Spleen (tissue), 13 donors: ENCODE data around the gene LKAAEAR1. TPM values are rescaled to one million over a fixed set of nuclear protein-coding genes. Genes with fewer than 3 reads are reported as not detected.

ENCODE experiments used
- DNase-seq: peaks from one replicate; pipeline ENCODE4 v3.0.0-alpha.2; 2020
- H3K27ac ChIP-seq, 8 donors: fragments of 200-600 bp; sonication (generic) in 7 of 8; 1 replicate in 4 of 8; 2 replicates in 4 of 8; pipeline versions ENCODE4 v1.5.0 to v1.8.0; 2016 to 2021; ENCODE audit warnings: inconsistent platforms in 4 of 8, mild to moderate bottlenecking in 4 of 8, moderate library complexity in 1 of 8
- H3K27me3 ChIP-seq, 7 donors: fragments of 200-600 bp; sonication (generic) in 6 of 7; replicated peaks in 1 of 7; 1 replicate in 4 of 7; 2 replicates in 3 of 7; pipeline versions ENCODE4 v1.5.0 to v1.8.0; 2016 to 2021; ENCODE audit warnings: inconsistent platforms in 3 of 7, mild to moderate bottlenecking in 1 of 7
- H3K36me3 ChIP-seq, 6 donors: fragments of 200-600 bp; sonication (generic) in 5 of 6; 1 replicate in 4 of 6; 2 replicates in 2 of 6; pipeline versions ENCODE4 v1.5.0 to v1.8.0; 2016 to 2021; ENCODE audit warnings: inconsistent platforms in 2 of 6
- H3K4me1 ChIP-seq, 6 donors: fragments of 200-600 bp; sonication (generic) in 5 of 6; 1 replicate in 3 of 6; 2 replicates in 3 of 6; pipeline versions ENCODE4 v1.5.0 to v1.8.0; 2016 to 2021; ENCODE audit warnings: inconsistent platforms in 3 of 6
- H3K4me3 ChIP-seq, 8 donors: fragments of 200-600 bp; sonication (generic) in 7 of 8; 1 replicate in 4 of 8; 2 replicates in 4 of 8; pipeline versions ENCODE4 v1.5.0 to v1.8.0; 2016 to 2021; ENCODE audit warnings: inconsistent platforms in 4 of 8, mild to moderate bottlenecking in 4 of 8, moderate library complexity in 2 of 8
- H3K9me3 ChIP-seq, 8 donors: fragments of 200-600 bp; sonication (generic) in 7 of 8; 1 replicate in 4 of 8; 2 replicates in 4 of 8; pipeline versions ENCODE4 v1.5.0 to v1.8.0; 2016 to 2021; ENCODE audit warnings: inconsistent platforms in 4 of 8
- POLR2A ChIP-seq, 3 donors: fragments of 450-650 bp; IDR thresholded peaks; one replicate each; pipeline ENCODE4 v1.5.1; 2017; ENCODE audit warnings: antibody characterized with exemption in 3 of 3, mild to moderate bottlenecking in 1 of 3
- POLR2AphosphoS5 ChIP-seq, 3 donors: sonication (generic); formaldehyde crosslinking; IDR thresholded peaks; one replicate each; pipeline ENCODE4 v1.5.1; 2017; ENCODE audit warnings: antibody characterized with exemption in 3 of 3
- WGBS, 5 donors: extraction: QIAGEN DNeasy Blood & Tissue Kit in 3 of 5; methylation state at CpG; one replicate each; pipeline versions ENCODE4 v1.1.5 to v1.1.7; 2013 to 2018; 5-methylcytosine and 5-hydroxymethylcytosine counted together
- intact Hi-C: fragments of 100-400 bp; cut with DNase I; formaldehyde crosslinking; loops from one replicate; pipeline ENCODE4 v1.15.0; 2023; ENCODE audit warnings: low total_unique reads
- long read RNA-seq, 2 donors: transcript quantifications; one replicate each; lab custom pipeline, GENCODE V29; 2026
- polyA plus RNA-seq, 3 donors: library from polyadenylated mRNA; stranded (reverse); fragments of 200-250 nt; gene quantifications; one replicate each; pipeline ENCODE4 v1.2.1, GENCODE V29; 2013
- total RNA-seq, 7 donors: library from RNA; depleted of rRNA in 3 of 7; stranded (reverse); fragments of >200 nt in 3 of 7; fragmentation: NEBNext Ultra II Directional in 4 of 7; extraction: Animal tissue kit (Norgen Biotek cat#: 25700) in 4 of 7; gene quantifications; one replicate each; pipeline versions ENCODE4 v1.1.0 to v1.2.1, GENCODE V29; 2016 to 2021
- TF ChIP-seq, protein P1 (sequence below), 11 experiments: fragments of 200-600 bp in 7 of 11; fragments of 450-650 bp in 4 of 11; sonication (generic) in 4 of 11; IDR thresholded peaks in 8 of 11; conservative IDR thresholded peaks in 3 of 11; 1 replicate in 7 of 11; 2 replicates in 4 of 11; pipeline versions ENCODE4 v1.4.0 to v1.8.0; 2016 to 2021; ENCODE audit warnings: antibody characterized with exemption in 11 of 11, inconsistent platforms in 4 of 11, mild to moderate bottlenecking in 1 of 11
- donor health status: healthy with polysubstance abuse.
- donor health status: DM: no; HTN: no; CAD: no; lungs with moderate emphysema.
- donor health status: DM: no; HTN: no; CAD: no.
- donor health status: Bipolar disorder and iron deficiency.
- donor health status: healthy.
- donor health status: DM: no; HTN: no; CAD: no.
- donor health status: DM: yes; HTN: yes; CAD: no.

LKAAEAR1 gene, protein sequence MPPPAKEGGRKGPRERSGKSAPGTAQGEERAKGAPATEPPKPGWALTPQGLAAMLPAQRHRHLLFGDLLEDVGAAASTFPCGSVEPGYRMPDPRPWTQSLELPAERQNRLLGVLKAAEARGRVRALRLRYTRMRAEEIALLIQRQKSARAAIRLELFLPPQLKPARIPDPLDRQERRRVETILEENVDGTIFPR
- under 1 TPM in 1 of 7 donors, not detected in 6; 0.66 TPM for total RNA-seq
- polyA plus RNA-seq: under 1 TPM; 0.26 to 0.53 (median 0.48) TPM
- long read RNA-seq, donor 1, partial matches to known transcripts: 0 of 2 reads
- long read RNA-seq, donor 1, other reads (novel, unspliced or antisense): 0 of 2 reads
- long read RNA-seq, donor 2: 0 reads

DNA sequence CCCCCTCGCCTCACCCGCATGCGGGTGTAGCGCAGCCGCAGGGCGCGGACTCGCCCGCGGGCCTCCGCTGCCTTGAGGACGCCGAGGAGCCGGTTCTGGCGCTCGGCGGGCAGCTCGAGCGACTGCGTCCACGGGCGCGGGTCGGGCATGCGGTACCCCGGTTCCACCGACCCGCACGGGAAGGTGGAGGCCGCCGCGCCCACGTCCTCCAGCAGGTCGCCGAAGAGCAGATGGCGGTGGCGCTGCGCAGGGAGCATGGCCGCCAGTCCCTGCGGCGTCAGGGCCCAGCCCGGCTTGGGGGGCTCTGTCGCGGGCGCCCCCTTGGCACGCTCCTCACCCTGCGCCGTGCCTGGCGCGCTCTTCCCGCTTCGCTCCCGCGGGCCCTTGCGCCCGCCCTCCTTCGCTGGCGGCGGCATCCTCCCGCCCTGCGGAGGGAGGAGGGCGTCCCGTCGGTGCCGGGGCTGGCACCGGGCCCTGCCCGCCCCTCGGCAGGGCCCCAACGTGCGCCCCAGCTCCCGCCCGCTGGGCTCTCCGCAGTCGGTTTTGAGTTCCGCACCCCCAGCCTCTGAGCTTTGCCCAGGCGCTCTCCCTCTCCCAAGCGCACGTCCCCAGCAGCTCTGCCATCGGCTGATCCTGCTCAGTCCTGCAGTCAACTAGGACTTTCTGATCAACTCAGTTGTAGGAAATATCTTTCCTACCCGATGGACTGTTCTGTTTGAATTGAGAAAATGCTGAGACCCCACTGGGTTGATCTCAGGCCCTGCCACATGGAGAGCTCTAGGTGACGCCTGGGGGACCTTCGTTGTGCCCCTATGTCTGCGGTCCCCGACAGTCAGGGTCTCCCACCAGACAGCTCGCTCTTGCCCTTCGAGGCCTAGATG is at the start of gene LKAAEAR1:
Gene LKAAEAR1 (minus strand): TSS at position 595 of the 881 bp plus-strand sequence. CDS start 179 bp downstream, at position 416.
- intact Hi-C loops: loop anchor here (5.0 kb wide), 1 partner anchor 38 kb away; no protein-coding TSS in a partner anchor
- peak within 1 kb of the TSS in 3 of 8 donors; percentile 47 to 93 (median 62) for H3K27ac ChIP-seq
- peaks cover 0 to 9% (median 5%) of the 10 kb centered on the region in 8 donors for H3K9me3 ChIP-seq
- no peak for DNase-seq
- H3K36me3 ChIP-seq: no peaks in the 10 kb centered on the region
- TF ChIP-seq POLR2AphosphoS5 (IDR thresholded peaks at IDR 0.05) (peak in 1 of 3 donors; percentile 4), POLR2A (IDR thresholded peaks at IDR 0.05) (no peak)
- TF ChIP-seq, protein P1, sequence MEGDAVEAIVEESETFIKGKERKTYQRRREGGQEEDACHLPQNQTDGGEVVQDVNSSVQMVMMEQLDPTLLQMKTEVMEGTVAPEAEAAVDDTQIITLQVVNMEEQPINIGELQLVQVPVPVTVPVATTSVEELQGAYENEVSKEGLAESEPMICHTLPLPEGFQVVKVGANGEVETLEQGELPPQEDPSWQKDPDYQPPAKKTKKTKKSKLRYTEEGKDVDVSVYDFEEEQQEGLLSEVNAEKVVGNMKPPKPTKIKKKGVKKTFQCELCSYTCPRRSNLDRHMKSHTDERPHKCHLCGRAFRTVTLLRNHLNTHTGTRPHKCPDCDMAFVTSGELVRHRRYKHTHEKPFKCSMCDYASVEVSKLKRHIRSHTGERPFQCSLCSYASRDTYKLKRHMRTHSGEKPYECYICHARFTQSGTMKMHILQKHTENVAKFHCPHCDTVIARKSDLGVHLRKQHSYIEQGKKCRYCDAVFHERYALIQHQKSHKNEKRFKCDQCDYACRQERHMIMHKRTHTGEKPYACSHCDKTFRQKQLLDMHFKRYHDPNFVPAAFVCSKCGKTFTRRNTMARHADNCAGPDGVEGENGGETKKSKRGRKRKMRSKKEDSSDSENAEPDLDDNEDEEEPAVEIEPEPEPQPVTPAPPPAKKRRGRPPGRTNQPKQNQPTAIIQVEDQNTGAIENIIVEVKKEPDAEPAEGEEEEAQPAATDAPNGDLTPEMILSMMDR (IDR thresholded peaks at IDR 0.05 in 8 of 11, conservative IDR thresholded peaks at IDR 0.05 in 3 of 11): peak in 1 of 11 experiments; percentile 3
- H3K4me1 ChIP-seq: peaks cover 11 to 53% (median 49%) of the 10 kb centered on the region in 6 donors
- 1 to 2% (median 2%) methylated on average over 28 to 86 of the region's 86 CpGs for WGBS, 5 donors
- peak within 1 kb of the TSS; percentile 22 to 88 (median 60) for H3K4me3 ChIP-seq
- peaks cover 0 to 33% (median 17%) of the 10 kb centered on the region in 7 donors for H3K27me3 ChIP-seq

DNA sequence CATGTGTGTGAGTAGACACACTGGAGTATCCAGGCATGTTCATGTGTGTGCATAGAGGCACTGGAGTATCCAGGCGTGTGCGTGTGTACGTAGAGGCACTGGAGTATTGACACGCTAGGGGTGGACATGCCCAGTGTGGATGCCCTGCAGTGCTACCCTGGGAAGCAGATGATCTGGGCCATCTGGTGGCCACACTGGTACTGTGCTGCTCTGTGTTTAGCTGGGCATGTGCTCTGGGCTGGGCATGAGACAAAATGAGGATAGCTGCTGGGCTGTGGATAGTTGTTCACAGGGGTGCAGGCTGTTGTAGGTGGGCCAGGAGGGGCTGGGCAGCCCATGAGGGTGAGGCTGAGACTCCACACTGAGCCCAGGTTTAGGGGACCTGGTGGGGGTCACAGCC is 47.2 kb upstream of the LKAAEAR1 start:
- intact Hi-C loops: no loop called here
- TF ChIP-seq POLR2A (IDR thresholded peaks at IDR 0.05): no peak
- TF ChIP-seq, protein P1 (IDR thresholded peaks at IDR 0.05 in 8 of 11, conservative IDR thresholded peaks at IDR 0.05 in 3 of 11): no peak
- no peak for TF ChIP-seq POLR2AphosphoS5 (IDR thresholded peaks at IDR 0.05)
- no peak overlapping the region for H3K4me3 ChIP-seq
- H3K27me3 ChIP-seq: peaks cover 0 to 33% (median 4%) of the 10 kb centered on the region in 7 donors
- no peaks in the 10 kb centered on the region for H3K4me1 ChIP-seq
- peak; percentile 33 for DNase-seq
- 85 to 96% (median 87%) methylated on average over 4 of the region's 4 CpGs for WGBS, 5 donors
- H3K27ac ChIP-seq: no peak overlapping the region
- H3K36me3 ChIP-seq: no peaks in the 10 kb centered on the region
- no peaks in the 10 kb centered on the region for H3K9me3 ChIP-seq

DNA sequence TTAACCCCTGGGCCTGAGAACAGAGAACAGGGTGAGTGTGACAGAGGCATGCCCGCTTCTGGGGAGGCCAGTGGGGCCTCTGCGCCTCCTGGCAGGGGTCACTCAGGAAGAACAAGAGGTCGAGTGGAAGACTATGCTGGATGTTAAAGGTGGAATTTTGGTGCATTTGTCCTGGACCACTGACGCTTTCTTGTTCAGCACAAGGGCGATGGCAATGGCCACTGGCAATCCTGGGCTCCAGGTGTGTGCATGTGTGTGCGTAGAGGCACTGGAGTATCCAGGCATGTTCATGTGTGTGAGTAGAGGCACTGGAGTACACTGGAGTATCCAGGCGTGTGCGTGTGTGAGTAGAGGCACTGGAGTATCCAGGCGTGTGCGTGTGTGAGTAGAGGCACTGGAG is 46.7 kb upstream of the LKAAEAR1 start:
- peak; percentile 34 for DNase-seq
- Histone ChIP-seq H3K27ac (no peak overlapping the region), H3K9me3 (no peaks in the 10 kb centered on the region), H3K36me3 (no peaks in the 10 kb centered on the region), H3K27me3 (peaks cover 0 to 33% (median 4%) of the 10 kb centered on the region in 7 donors), H3K4me1 (no peaks in the 10 kb centered on the region), H3K4me3 (no peak overlapping the region)
- TF ChIP-seq POLR2A (IDR thresholded peaks at IDR 0.05) (no peak), POLR2AphosphoS5 (IDR thresholded peaks at IDR 0.05) (no peak)
- TF ChIP-seq, protein P1 (IDR thresholded peaks at IDR 0.05 in 8 of 11, conservative IDR thresholded peaks at IDR 0.05 in 3 of 11): no peak
- intact Hi-C loops: no loop called here
- 82 to 90% (median 88%) methylated on average over 10 of the region's 10 CpGs for WGBS, 5 donors
